Cardiac septum (tissue), 1 donor: ENCODE results near the gene NDRG2. TPM values are rescaled to one million over a fixed set of nuclear protein-coding genes. Genes with fewer than 3 reads are reported as not detected.

Experiments used
- DNase-seq: peaks from one replicate; pipeline ENCODE4 v3.0.0-alpha.2; 2020; ENCODE audit warnings: low spot score
- intact Hi-C: fragments of 100-400 bp; cut with DNase I; formaldehyde crosslinking; loops from one replicate; pipeline ENCODE4 v1.14.0; 2022
- total RNA-seq: library from RNA; stranded (reverse); fragmentation: NEBNext Ultra II Directional; extraction: Animal tissue kit (Norgen Biotek cat#: 25700); gene quantifications from one replicate; pipeline ENCODE4 v1.2.1, GENCODE V29; 2021
- donor health status: DM: no; HTN: no; CAD: no.

Gene NDRG2
- total RNA-seq, 1 donor from 2014 or later, result 304 TPM

DNA sequence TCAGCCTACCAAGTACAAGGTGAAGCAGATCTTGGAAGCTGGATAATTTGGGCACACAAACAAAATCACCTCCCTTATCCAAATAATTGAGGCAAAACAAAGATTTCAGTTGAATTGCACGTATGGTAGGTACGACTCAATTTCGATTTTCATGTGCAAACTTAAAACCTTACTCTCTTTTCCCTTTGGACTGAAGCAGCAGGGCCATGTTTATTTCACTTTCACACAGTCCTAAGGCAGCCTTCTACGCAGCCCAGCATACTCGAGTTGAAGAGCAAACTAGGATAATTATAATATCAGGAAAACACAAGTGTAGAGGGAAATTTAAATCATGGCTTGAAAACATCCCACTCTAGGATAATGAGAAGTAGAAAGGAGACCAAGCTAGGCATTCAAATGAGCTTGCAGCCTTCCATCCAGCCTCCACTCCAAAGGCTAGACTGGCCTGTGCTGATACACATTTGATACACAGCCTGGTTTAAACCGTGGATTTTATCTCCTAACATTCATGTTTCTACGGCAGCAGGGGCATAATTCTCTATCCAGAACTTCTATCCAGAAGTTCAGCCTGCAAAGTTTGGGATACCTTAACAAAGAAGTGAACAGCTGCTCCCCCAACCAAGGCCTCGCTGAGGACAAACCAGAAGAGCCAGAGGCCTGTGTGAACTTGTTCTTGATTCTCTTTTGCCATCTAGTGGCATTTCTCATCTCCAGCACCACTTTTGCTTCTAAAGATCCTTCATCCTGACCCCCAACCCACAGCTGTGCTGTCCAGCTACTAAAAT is 14.9 kb upstream of the NDRG2 start:
- intact Hi-C loops, result loop anchor here (1.0 to 5.0 kb wide), 3 partner anchors 25 to 342 kb away; no protein-coding TSS in a partner anchor
- DNase-seq, result no peak

DNA sequence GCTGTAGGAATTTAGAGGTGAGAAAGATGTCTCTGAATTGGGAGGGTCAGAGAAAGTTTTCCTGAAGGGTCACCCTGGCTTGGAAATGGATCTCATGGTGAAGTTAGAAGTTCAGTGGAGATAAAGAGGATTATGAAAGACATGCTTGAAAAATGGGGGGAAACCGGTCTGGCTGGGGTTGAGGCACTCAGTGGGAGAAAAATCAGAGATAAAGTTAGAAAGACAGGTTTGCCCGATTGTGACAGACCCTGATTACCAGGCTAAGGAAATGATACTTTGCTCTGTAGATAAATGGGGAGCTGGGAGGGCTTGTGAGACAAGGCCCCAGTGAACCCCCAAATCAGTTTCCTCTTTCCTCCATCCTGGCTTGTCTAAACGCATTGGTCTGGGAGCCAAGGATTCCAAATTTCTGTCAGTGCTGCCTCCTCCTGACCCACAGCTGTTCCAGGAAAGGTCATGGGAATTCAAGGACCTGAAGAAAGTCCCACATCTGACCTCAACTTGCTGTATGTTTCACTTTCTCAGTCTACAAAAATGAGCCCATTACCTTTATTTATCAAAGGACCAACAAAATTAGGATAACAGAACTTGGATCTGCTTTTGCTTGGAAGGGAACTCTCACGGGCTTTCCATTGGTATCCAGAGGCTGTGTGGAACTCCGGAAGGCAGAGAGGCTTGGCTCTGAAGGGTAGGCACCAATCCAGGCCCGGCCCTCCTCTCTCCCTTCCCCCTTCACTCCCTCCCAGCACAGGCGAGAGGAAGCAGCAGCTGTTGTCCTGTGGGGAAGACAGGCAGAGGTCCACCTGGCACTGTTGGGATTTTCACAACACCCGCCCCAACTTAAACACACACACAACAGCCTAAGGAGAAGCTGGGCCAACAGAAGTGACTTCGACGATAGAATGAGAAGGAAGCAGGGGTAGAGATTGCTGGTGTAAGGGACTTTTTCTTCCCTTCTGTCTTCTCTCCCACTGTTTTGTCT is 13.9 kb upstream of the NDRG2 start:
- intact Hi-C loops, result loop anchor here (5.0 kb wide), 1 partner anchor 341 kb away; no protein-coding TSS in a partner anchor
- DNase-seq, result peak; percentile 90

DNA sequence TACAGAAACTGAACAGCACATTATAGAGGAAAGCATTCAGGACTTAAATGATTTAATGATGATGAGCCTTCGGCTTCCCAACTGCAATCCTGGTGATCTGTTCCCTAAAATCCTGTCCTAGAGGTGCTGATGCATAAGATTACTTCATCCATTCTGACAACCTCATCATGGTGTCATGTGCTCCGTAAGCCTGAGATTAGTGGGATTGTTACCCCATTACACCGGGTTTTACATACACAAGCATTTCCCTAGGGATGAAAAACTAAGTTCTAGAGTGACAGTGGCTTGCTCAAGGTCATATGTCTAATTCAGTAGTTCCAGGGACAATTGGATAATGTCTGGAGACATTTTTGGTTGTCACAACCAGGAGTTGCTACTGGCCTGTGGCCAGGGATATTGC is 12.3 kb upstream of the NDRG2 start:
- no peak for DNase-seq
- intact Hi-C loops, result loop anchor here (5.0 kb wide), 1 partner anchor 340 kb away; no protein-coding TSS in a partner anchor

DNA sequence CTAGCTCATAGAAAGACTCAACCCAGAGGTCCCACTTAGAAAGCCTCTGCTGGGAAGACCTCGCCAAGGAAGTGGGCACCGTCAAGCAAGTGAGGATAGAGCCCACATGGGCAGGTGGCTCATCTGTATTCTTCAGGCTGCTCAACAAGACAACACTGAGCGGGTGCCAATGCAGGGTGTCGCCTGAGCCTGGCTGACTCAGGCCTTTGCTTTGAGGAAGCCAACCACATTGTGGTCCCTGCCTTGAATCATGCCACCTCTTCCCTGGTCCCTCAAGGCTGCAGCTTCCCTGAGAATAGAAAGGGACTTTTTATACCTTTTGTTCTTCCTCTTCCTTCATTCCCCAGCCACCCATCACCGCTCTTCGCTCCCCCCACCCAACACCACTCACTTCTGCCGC is 11.9 kb upstream of the NDRG2 start:
- intact Hi-C loops, result loop anchor here (5.0 kb wide), 1 partner anchor 339 kb away; no protein-coding TSS in a partner anchor
- no peak for DNase-seq

DNA sequence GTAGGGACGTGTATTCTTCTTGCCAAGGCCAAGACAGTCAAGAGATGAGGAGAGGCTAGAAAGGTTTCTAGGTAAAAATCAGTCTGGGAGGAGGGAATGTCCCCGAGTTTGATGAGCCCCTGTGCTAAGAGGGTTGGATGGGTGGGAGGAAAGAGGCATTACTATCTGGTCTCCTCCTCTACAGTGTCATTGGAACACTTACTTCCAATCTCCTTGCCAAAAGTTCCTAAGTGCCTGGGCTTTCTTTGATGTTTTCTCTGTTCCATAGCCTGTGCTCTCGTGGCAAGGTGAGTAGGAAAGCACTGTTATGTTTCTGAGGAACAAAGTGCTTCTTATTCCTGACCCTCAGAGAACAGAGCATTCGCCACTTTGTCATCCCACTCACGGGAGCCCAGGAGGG is 9.8 kb upstream of the NDRG2 start, which contains the start of gene RNASE13:
RNASE13 (minus strand) TSS at position 101 of the 400 bp plus-strand sequence. CDS start 519 bp downstream, outside the sequence.
- DNase-seq, result no peak
- intact Hi-C loops, result loop anchor here (5.0 kb wide), 1 partner anchor 337 kb away; no protein-coding TSS in a partner anchor

DNA sequence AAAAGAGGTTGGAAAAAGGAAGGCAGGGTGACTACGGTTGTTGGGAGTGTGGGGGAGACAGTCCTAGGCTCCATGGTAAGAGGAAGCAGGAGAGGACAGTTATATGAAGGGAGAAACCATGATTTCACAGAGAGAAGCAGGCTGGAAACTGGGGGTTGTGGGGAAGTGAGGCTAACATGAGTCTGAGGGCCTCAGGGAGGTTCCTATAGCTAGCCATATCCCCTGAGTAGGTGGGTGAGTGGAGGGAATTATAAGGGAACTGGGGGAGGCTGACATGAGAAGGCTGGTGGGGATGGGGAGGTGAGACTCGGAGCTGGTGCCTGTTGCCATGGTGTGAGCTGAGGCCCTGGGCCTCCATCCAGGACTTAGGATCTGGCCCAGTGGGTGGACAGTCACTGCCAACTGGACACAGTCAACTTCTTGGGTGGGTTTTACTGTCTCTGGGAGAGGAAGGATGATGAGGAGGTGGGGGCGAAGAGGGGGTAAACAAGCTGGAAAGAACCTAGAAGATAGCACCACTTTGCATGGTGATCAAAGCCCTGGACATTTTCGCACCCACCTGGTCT is 8.4 kb upstream of the NDRG2 start:
- intact Hi-C loops, result no loop called here

DNA sequence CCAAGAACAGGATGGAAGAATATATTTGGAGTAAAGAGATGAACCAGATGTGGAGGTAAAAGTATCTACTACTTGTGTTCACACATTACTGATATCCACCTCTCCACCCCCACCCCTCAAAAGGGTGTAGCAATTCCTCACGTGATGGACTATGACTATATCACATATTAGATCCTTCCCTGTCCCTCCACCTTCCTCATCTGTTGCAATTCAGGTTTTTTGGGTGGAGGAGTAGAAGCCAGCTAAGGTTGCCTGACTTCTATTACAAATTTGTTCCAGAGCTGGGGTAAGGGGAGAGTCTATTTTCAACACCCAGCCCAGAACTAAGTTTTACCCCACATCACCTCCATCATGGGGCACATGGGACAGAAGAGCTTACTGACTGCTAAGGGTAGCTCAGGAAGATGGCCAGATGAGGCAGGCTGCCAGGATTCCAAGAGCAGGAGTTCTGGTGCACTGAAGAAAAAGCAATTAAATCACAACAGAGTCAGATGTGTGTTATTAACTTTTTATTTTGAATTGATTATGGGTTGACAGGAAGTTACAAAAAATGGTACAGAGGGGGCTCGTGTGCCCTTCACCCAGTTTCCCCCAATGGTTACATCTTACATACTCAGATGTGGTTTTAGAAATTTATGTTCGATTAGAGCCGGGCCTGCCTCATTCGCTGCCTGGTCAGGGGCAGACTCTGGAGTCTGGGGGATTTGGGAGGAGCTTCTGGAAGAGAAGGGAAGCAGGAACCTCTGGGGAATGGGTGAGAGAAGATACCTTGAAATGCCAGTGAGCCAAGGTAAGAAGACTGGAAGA is 7.7 kb upstream of the NDRG2 start:
- intact Hi-C loops, result no loop called here
- no peak for DNase-seq

More for the DNA sequence above, 8.4 kb upstream of the NDRG2 start:
- DNase-seq, result no peak

DNA sequence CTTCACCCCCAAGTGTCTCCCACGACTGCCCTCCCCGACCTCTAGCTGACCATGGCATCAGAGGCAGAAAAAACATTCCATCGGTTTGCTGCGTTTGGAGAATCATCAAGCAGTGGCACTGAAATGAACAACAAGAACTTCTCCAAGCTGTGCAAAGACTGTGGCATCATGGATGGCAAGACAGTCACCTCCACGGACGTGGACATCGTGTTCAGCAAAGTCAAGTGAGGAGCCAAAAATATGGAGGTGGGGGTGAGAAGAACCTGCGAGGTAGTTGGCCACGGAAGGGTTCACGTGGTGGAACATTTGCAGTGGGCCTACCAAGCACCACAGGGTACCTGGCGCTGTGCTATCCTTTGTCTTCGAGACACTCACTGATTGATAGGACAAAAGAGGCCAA is 5.7 kb upstream of the NDRG2 start:
- DNase-seq, result no peak
- intact Hi-C loops, result no loop called here

DNA sequence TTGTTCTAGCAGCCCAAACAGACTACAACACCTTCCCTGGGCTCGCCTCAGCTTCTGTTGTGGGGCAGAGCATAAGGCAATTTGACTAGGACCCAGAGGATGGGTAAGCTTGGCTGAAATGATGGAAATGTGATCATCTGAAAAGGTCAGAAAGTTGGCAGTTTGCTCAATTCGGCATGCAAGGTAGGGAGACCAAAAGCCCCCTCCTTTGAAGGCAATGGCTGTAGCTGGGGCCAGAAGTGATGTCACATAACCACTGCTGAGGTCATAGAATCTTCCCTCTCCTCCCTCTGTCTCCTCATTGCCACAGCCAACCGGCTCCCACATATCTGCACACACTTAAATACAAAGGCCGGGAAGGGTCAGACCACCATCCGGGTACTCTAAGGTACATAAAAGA is 5.1 kb upstream of the NDRG2 start, which contains the start of gene TPPP2:
TPPP2 (plus strand) TSS at position 301 of the 400 bp plus-strand sequence. CDS start 365 bp downstream, outside the sequence.
- DNase-seq, result no peak
- intact Hi-C loops, result no loop called here

DNA sequence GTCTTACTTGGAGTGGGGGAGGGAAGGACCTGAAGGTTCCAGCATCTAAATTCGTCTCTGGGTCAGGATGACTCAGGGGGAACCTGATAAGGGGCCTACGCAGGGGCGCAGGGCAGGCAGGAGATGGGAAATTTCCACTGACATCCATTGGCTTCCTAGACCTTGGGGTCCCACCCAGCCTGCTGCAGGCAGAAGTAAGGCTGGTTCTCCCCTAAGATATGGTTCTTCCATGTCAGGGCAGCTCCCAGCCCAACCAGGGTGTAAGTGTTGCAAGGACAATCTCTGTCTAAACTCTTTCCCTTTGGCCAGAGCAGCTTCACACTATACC is 2.1 kb upstream of the NDRG2 start:
- intact Hi-C loops, result no loop called here
- no peak for DNase-seq

DNA sequence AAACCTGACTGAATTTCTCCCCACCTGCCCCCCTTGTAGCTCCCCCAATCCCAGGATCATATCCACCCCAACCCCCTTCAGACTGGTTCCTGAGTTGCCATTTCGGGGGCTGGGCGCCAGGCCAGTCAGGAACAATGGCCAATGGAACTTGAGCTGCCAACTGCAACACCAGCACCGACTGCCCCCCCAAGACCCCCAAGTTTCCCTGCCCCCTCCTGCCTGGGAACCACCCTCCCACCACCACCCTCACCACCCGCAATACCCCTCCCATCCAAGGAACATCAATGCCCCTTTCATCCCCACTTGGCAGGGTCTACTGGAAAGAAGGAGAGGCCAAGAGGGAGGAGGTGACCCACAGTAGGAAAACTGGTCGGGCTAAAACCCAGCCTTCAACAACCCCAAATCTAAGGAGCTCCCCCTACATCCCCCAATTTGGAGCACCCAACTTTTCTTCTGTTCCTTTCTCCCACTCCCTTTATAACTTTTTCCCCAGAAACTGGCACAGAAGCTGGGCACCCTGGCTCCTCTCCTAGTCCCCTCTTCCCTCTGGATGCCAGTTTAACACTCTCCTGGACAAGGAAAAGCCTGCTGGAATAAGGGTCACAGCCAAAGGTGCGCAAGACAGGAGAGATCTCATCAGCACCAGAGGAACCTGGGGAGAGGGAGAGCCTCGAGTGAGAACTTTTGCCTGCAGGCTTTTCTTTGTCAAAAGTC is 1.6 kb upstream of the NDRG2 start:
- no peak for DNase-seq
- intact Hi-C loops, result no loop called here

DNA sequence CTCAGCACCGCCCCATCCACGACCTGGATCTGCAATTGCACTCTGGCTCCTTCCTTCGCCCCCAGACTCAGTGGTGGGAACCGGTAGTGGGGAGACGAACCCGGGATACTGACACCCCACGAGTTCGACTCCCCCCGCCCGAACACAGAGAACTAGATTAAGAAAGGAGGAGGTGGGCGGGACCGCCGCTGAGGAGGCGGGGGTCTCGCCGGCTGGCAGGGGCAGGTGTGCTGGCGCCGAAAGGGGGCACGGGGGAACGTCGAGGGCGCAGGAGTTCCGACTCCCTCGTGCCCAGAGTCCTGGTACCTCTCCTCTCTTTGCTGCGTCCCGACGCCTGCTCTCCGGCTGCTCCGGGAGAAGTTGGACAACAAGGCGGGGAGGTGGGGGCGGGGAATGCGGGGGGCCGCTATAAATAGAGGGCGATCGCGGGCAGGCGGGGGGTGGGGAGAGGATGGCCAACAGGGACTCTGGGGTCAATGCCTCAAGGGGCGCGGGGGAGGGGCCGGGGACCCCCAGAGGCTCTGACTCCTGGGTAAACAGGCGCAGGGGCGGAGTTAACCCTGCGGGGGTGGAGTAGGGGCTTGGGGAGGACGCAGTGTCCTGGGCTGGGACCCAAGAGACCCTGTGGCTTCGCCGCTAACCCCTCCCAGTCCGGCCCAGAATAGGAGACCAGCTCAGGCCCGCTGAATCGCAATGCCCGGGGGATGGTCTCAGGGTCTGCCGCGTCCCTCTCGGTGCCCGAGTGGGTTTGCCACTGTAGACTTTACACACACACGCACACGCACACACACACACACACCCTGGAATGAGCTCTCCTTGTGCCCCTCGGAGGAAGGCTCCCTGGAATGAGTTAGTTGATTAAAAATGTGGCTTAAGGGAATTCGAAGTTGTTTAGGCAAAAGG is 761 bp upstream of the NDRG2 start:
- intact Hi-C loops, result loop anchor here (2.0 kb wide), 1 partner anchor 45 kb away; the partner anchor contains the start of gene ARHGEF40
- peak; percentile 89 for DNase-seq

DNA sequence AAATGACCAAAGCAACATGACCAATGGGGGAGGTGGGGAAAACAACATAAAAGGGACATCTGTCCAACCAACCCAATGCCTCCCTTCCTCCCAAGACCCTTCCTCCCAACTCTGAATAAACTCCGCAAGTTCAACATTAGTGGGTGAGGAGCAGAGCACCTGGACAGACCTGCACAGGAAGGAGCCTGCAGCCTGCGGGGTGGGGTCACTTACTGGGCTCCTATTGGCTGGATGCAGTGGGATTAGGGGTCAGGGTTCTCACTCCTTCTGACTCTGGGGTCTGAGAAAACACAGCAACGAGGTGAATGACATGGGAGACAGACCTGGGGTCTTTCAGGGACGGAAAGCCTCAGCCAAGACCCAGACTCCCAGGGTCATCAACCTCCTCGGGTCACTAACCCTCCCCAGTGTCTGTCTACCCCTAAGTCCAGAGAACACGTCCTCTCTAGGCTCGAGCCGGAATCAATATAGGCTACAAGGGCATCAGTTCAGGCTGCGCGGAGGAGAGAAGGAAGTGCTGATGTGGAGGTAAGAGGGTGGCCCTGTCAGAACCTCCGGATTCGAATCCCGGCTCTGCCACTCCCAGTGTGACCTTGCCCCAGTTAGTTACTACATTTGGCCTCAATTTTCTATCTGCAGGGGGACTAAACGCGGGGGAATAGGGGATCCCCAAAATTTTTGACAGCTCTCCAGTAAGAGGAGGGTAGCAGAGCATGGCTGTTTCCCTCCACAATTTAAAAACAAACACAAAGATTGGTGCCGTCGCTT is 860 bp downstream of the NDRG2 start:
- no peak for DNase-seq
- intact Hi-C loops, result loop anchor here (2.0 kb wide), 1 partner anchor 47 kb away; the partner anchor contains the start of gene ARHGEF40

DNA sequence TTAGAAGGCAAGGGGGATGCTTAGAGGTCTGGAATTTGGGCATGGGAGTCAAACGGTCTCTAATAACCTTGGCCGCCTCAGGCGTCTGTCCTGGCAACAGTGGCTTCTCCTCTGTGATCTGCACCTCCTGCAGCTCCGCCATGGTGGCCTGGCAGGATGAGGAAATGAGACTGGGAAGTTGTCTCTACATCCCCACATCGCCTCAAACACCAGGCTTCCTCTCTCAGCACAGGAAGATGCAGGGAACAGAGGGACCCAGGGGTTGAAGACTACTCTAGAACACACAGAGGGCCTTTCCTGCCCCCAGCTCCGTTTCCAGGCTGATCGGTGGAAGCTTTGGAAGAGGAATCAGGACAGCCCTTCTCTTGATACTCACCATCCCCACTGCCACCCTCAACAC is 1.7 kb downstream of the NDRG2 start:
- intact Hi-C loops, result no loop called here
- DNase-seq, result no peak

DNA sequence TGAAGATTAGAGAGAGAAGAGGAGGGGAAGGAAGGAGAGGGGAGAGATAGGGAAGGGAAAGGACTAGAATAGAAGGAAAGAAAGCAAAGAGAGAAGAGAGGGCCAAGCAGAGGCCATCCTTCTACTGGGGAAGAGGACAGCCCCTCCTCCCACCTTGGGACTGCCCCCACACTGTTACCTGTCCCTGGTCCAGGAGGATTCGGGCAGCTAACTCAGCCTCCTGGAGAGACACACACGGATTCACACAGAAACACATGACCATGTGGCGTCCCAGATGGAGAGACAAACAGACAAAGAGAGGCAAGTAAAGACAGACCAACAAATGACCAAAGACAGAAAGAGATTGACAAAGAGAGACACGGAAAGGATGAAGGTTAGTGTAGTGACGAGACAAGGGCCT is 2.2 kb downstream of the NDRG2 start:
- no peak for DNase-seq
- intact Hi-C loops, result no loop called here

DNA sequence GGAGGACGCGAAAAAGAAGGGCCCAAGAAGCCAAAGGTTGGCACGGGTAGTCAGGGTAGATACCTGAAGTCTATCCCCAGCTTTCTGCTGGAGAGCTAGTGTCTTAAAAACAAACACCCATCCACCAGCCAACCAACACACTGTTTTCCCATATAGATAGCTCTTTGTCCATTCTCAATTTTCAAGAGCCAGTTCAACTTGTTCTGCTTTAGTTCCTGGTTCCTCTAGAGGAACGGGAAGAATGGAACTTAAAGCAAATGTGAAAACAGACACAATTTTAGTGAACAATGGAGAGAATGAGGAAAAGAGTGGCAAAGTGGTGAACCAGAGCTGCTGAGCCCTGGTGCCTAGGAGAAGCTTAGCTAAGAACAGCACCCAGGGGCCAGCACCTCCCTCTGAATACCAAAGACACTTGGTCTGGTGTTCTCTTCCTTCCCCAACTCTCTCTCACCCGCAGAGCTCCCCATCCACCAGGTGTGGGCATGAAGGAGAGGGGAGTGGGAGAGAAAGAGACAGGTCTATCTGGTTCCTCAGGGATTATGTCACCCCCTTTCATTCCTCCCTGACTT is 3.8 kb downstream of the NDRG2 start:
- intact Hi-C loops, result no loop called here
- DNase-seq, result no peak
